H9 (cell line): ENCODE data around the gene FMN1. TPM values are rescaled to one million over a fixed set of nuclear protein-coding genes. Genes with fewer than 3 reads are reported as not detected.
A peak's percentile ranks its signal among the peaks of the same experiment; 100 is the strongest.

ENCODE experiments used
- DNase-seq: peaks from one replicate; pipeline ENCODE4 v3.0.0-alpha.2; 2017
- H2AFZ ChIP-seq: one replicate; pipeline ENCODE4 v1.6.1; 2013; ENCODE audit warnings: mild to moderate bottlenecking, low read length, control low read depth, moderate library complexity
- H2AK5ac ChIP-seq: 2 replicates; pipeline ENCODE4 v1.6.1; 2013; ENCODE audit warnings: low read length, control low read depth, mixed read lengths; ENCODE audit not compliant: insufficient read length
- H2BK120ac ChIP-seq: one replicate; pipeline ENCODE4 v1.6.1; 2013; ENCODE audit warnings: low read depth, mild to moderate bottlenecking, low read length, control low read depth, inconsistent platforms; ENCODE audit not compliant: poor library complexity, severe bottlenecking
- H2BK12ac ChIP-seq: 2 replicates; pipeline ENCODE4 v1.6.1; 2013; ENCODE audit warnings: low read length, control low read depth, mixed read lengths, low read depth; ENCODE audit not compliant: insufficient read length
- H2BK15ac ChIP-seq: 2 replicates; pipeline ENCODE4 v1.6.1; 2013; ENCODE audit warnings: low read depth, low read length, control low read depth
- H2BK20ac ChIP-seq: one replicate; pipeline ENCODE4 v1.6.1; 2013; ENCODE audit warnings: low read depth, mild to moderate bottlenecking, low read length, control low read depth, inconsistent platforms; ENCODE audit not compliant: poor library complexity, severe bottlenecking
- H2BK5ac ChIP-seq: 2 replicates; pipeline ENCODE4 v1.6.1; 2013; ENCODE audit warnings: low read length, control low read depth, mixed read lengths; ENCODE audit not compliant: insufficient read length
- H3K14ac ChIP-seq: 2 replicates; pipeline ENCODE4 v1.6.1; 2013; ENCODE audit warnings: low read length, control low read depth; ENCODE audit not compliant: insufficient read depth
- H3K18ac ChIP-seq: 2 replicates; pipeline ENCODE4 v1.6.1; 2013; ENCODE audit warnings: low read depth, mild to moderate bottlenecking, mixed read lengths, low read length, control low read depth; ENCODE audit not compliant: insufficient read length
- H3K23ac ChIP-seq: 2 replicates; pipeline ENCODE4 v1.6.1; 2013; ENCODE audit warnings: low read length, control low read depth, mixed read lengths, low read depth; ENCODE audit not compliant: insufficient read length
- H3K23me2 ChIP-seq: 2 replicates; pipeline ENCODE4 v1.6.1; 2013; ENCODE audit warnings: low read depth, mild to moderate bottlenecking, mixed read lengths, low read length, control low read depth; ENCODE audit not compliant: insufficient read length, poor library complexity, severe bottlenecking
- H3K27ac ChIP-seq: 2 replicates; pipeline ENCODE4 v1.5.1; 2013; ENCODE audit warnings: low read length, control low read depth, mixed read lengths, low read depth; ENCODE audit not compliant: insufficient read length
- H3K27me3 ChIP-seq: 2 replicates; pipeline ENCODE4 v1.6.1; 2013; ENCODE audit warnings: low read length, control low read depth, inconsistent platforms; ENCODE audit not compliant: insufficient read depth
- H3K4ac ChIP-seq: 2 replicates; pipeline ENCODE4 v1.6.1; 2013; ENCODE audit warnings: low read depth, mild to moderate bottlenecking, control low read depth, inconsistent platforms, low read length, moderate library complexity
- H3K4me1 ChIP-seq: 2 replicates; pipeline ENCODE4 v1.6.1; 2013; ENCODE audit warnings: low read length, control low read depth, inconsistent platforms; ENCODE audit not compliant: insufficient read depth
- H3K4me2 ChIP-seq: 2 replicates; pipeline ENCODE4 v1.6.1; 2013; ENCODE audit warnings: low read length, control low read depth, mixed read lengths; ENCODE audit not compliant: insufficient read length, insufficient read depth
- H3K56ac ChIP-seq: 2 replicates; pipeline ENCODE4 v1.6.1; 2013; ENCODE audit warnings: low read depth, mild to moderate bottlenecking, mixed read lengths, low read length, control low read depth; ENCODE audit not compliant: insufficient read length
- H3K79me1 ChIP-seq: 2 replicates; pipeline ENCODE4 v1.6.1; 2013; ENCODE audit warnings: low read depth, mild to moderate bottlenecking, moderate library complexity, low read length, control low read depth, inconsistent platforms; ENCODE audit not compliant: insufficient read depth, poor library complexity, severe bottlenecking
- H3K79me2 ChIP-seq: 2 replicates; pipeline ENCODE4 v1.6.1; 2013; ENCODE audit warnings: low read length, control low read depth, inconsistent platforms; ENCODE audit not compliant: insufficient read depth
- H3K9ac ChIP-seq: 2 replicates; pipeline ENCODE4 v1.6.1; 2013; ENCODE audit warnings: low read length, control low read depth, mixed read lengths; ENCODE audit not compliant: insufficient read length; ENCODE audit errors: extremely low read depth
- H3K9me3 ChIP-seq: one replicate; pipeline ENCODE4 v1.6.1; 2013; ENCODE audit warnings: low read depth, low read length, inconsistent platforms; ENCODE audit not compliant: control insufficient read depth
- H3T11ph ChIP-seq: one replicate; pipeline ENCODE4 v1.6.1; 2013; ENCODE audit warnings: mild to moderate bottlenecking, low read length, control low read depth, inconsistent platforms
- H4K20me1 ChIP-seq: one replicate; pipeline ENCODE4 v1.6.1; 2013; ENCODE audit not compliant: control insufficient read depth, insufficient read length, insufficient read depth
- H4K5ac ChIP-seq: 2 replicates; pipeline ENCODE4 v1.6.1; 2013; ENCODE audit warnings: low read depth, mild to moderate bottlenecking, mixed read lengths, low read length, control low read depth; ENCODE audit not compliant: insufficient read length
- H4K8ac ChIP-seq: replicated peaks from 2 replicates; pipeline ENCODE4 v1.6.1; 2013; ENCODE audit warnings: low read length, control low read depth, mixed read lengths, low read depth; ENCODE audit not compliant: insufficient read length
- H4K91ac ChIP-seq: 2 replicates; pipeline ENCODE4 v1.6.1; 2013; ENCODE audit warnings: low read depth, mild to moderate bottlenecking, moderate library complexity, mixed read lengths, low read length, control low read depth; ENCODE audit not compliant: insufficient read length
- H3K27ac Mint-ChIP-seq, 3 experiments: 2 replicates in 2 of 3; 3 replicates in 1 of 3; pipeline ENCODE4 v1.8.0; 2020 to 2021; ENCODE audit warnings: mixed read lengths in 3 of 3, mild to moderate bottlenecking in 1 of 3, moderate library complexity in 1 of 3
- H3K27me3 Mint-ChIP-seq: 2 replicates; pipeline ENCODE4 v1.8.0; 2021; ENCODE audit warnings: low read depth, mild to moderate bottlenecking, moderate library complexity, mixed read lengths
- H3K36me3 Mint-ChIP-seq, 3 experiments: 2 replicates in 2 of 3; 3 replicates in 1 of 3; pipeline ENCODE4 v1.8.0; 2020 to 2021; ENCODE audit warnings: low read depth in 3 of 3, mixed read lengths in 3 of 3; ENCODE audit not compliant: insufficient read depth in 1 of 3
- H3K4me1 Mint-ChIP-seq, 2 experiments: 2 replicates each; pipeline ENCODE4 v1.8.0; 2020; ENCODE audit warnings: mixed read lengths in 2 of 2
- H3K4me3 Mint-ChIP-seq, 2 experiments: 2 replicates in 1 of 2; 3 replicates in 1 of 2; pipeline ENCODE4 v1.8.0; 2020 to 2021; ENCODE audit warnings: mild to moderate bottlenecking in 2 of 2, mixed read lengths in 2 of 2, moderate library complexity in 1 of 2
- H3K9me3 Mint-ChIP-seq, 2 experiments: 2 replicates in 1 of 2; 3 replicates in 1 of 2; pipeline ENCODE4 v1.8.0; 2020; ENCODE audit warnings: mild to moderate bottlenecking in 2 of 2, mixed read lengths in 2 of 2, moderate library complexity in 1 of 2
- WGBS: extraction: QIAGEN DNeasy Blood & Tissue Kit; methylation state at CpG from one replicate; pipeline ENCODE4 v1.1.7; 2013; ENCODE audit warnings: missing lambda C conversion rate, low lambda C conversion rate, mixed read lengths; ENCODE audit not compliant: insufficient read length; ENCODE audit errors: extremely low coverage; 5-methylcytosine and 5-hydroxymethylcytosine counted together
- total RNA-seq: library from RNA; stranded (reverse); gene quantifications from 2 replicates; pipeline ENCODE4 v1.2.1, GENCODE V29; 2021
- TF ChIP-seq, protein P1 (sequence below): fragments of 200-600 bp; sonication (generic); conservative IDR thresholded peaks from 3 replicates; pipeline ENCODE4 v1.8.0; 2021; ENCODE audit warnings: antibody characterized with exemption, mild to moderate bottlenecking

FMN1 gene
- total RNA-seq, 1 experiment from 2014 or later, result 1.9 TPM

DNA sequence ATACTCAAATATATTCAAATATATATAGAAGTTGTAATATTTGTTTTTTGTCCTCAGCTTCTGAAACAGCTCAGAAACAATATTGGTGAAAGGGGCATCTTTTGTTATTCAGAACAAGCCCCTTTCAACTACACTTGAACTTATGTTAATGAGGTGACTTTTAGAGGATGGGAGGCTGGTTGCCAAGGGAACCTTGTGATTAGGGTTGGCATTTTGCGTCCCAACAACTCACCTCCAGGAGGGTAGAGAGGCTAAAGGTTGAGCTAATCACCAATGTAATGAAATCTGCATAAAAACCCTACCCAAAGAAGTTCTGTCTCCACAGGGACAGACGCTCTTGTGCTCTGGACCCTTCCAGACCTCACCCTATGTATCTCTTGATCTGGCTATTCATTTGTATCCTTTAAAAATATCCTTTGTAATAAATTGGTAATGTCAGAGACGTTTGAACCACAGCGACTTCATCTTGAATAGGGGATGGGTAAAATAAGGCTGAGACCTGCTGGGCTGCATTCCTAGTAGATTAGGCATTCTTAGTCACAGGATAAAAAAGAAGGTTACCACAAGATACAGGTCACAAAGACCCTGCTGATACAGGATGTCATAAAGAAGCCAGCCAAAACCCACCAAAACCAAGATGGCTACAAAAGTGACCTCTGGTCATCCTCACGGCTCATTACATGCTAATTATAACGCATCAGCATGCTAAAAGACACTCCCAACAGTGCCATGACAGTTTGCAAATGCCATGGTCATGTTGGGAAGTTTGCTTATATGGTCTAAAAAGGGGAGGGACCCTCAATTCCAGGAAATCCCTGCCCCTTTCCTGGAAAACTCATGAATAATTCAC is 111.1 kb downstream of the FMN1 start:
- Histone ChIP-seq H2BK120ac (peak overlapping the region; percentile 39), H3K56ac (no peak overlapping the region), H4K5ac (no peak overlapping the region), H3K79me1 (no peaks in the 10 kb centered on the region), H2BK15ac (no peak overlapping the region), H3K4me2 (no peak overlapping the region), H3K14ac (no peak overlapping the region; the same call in 1 of the 2 replicates), H3K27me3 (no peaks in the 10 kb centered on the region), H3K23ac (no peak overlapping the region), H3K9ac (no peak overlapping the region), H2AFZ (no peak overlapping the region), H2BK20ac (no peak overlapping the region), H3K18ac (peak overlapping the region; percentile 74), H3K27ac (no peak overlapping the region), H2BK12ac (no peak overlapping the region), H3K79me2 (no peaks in the 10 kb centered on the region), H3K4me1 (peaks cover 6% of the 10 kb centered on the region; the same call in 1 of the 2 replicates), H3K4ac (no peak overlapping the region), H3K9me3 (no peaks in the 10 kb centered on the region), H3T11ph (peak overlapping the region; percentile 78), H4K8ac (no peak overlapping the region), H4K91ac (no peak overlapping the region), H2BK5ac (no peak overlapping the region), H3K23me2 (no peaks in the 10 kb centered on the region), H2AK5ac (no peak overlapping the region), H4K20me1 (no peaks in the 10 kb centered on the region)
- TF ChIP-seq, protein P1, sequence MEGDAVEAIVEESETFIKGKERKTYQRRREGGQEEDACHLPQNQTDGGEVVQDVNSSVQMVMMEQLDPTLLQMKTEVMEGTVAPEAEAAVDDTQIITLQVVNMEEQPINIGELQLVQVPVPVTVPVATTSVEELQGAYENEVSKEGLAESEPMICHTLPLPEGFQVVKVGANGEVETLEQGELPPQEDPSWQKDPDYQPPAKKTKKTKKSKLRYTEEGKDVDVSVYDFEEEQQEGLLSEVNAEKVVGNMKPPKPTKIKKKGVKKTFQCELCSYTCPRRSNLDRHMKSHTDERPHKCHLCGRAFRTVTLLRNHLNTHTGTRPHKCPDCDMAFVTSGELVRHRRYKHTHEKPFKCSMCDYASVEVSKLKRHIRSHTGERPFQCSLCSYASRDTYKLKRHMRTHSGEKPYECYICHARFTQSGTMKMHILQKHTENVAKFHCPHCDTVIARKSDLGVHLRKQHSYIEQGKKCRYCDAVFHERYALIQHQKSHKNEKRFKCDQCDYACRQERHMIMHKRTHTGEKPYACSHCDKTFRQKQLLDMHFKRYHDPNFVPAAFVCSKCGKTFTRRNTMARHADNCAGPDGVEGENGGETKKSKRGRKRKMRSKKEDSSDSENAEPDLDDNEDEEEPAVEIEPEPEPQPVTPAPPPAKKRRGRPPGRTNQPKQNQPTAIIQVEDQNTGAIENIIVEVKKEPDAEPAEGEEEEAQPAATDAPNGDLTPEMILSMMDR, result no peak
- peak; percentile 55 for DNase-seq
- peaks cover 32 to 45% of the 10 kb centered on the region in 2 experiments for H3K4me1 Mint-ChIP-seq
- no peaks in the 10 kb centered on the region for H3K9me3 Mint-ChIP-seq
- H3K27me3 Mint-ChIP-seq, result no peaks in the 10 kb centered on the region
- no peaks in the 10 kb centered on the region for H3K36me3 Mint-ChIP-seq
- WGBS, result no CpG with 5 or more reads among the region's 6 CpGs
- peak overlapping the region in 1 of 2 experiments; percentile 0; a peak in 1 of 5 replicates for H3K4me3 Mint-ChIP-seq
- H3K27ac Mint-ChIP-seq, result peak overlapping the region; percentile 29 to 94 (median 92); a peak in 5 of 7 replicates
